ENCODE results near the gene CTNNA1.
"Not testable (repeated sequence)": the region's sequence is repeated elsewhere in the genome, so short reads cannot be mapped to it uniquely, and the experiment has no call there.

Gene CTNNA1

DNA sequence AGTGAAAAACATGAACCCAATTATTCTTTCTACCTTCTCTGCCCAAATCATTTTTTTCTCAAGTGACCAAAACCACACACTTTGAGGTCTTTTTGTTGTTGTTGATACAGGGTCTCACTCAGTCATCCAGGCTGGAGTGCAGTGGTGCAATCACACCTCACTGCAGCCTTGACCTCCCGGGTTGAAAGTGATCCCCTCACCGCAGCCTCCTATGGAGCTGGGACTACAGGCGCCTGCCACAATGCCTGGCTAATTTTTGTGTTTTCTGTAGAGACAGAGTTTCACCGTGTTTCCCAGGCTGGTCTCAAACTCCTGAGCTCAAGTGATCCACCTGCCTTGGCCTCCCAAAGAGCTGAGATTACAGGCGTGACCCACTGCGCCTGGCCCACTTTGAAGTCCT lies 8.4 kb downstream of the CTNNA1 start:
- FAIRE-seq: not testable (repeated sequence)

DNA sequence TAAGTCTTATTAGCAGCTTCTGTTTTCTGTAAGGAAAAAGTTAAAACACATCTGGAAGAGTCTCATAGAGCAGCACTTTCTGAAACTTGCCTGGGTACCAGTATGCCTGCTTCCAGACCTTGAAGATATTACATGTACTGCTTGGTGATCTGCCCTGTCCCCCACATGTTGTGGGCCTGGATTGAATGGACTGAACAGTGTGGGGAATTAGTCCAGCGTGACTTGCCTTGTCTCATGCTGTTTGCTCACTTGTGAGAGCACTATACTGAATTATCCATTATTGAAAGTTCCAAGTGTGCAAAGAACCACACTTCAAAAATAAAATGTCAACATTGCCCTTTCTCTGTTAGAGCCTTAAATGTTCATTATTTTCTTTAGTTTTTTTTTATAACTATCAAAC lies 8.9 kb downstream of the CTNNA1 start:
- no peak for FAIRE-seq

DNA sequence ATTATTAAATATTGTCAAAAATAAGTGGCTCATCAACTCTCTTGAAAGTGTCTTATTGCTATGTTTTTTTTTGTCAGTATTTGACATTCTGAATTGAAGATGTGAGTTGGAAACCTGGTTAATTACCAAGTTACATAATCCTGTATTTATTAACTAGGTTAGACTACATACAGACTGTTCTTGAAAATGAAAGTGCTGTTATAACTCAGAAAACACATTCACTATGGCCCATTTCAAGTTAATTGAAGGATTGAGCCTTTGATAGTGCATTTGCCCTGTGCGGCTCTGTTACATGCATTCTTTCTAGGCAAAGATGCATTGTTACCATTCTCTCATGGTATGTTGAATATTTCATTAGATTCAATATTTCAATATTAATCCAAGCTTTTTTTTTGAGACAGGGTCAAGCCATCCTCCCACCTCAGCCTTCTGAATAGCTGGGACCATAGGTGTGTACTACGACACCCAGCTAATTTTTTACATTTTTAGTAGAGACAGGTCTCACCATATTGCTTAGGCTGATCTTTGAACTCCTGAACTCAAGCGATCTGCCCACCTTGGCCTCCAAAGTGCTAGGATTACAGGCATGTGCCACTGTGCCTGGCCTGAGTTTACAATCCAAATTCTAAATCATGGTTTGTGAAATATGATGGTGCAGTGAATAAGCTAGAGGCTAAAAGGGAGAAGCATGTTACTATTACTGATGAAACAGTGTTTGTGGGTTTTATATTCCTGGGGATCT lies 10.0 kb downstream of the CTNNA1 start:
- peak; percentile 45 for FAIRE-seq

DNA sequence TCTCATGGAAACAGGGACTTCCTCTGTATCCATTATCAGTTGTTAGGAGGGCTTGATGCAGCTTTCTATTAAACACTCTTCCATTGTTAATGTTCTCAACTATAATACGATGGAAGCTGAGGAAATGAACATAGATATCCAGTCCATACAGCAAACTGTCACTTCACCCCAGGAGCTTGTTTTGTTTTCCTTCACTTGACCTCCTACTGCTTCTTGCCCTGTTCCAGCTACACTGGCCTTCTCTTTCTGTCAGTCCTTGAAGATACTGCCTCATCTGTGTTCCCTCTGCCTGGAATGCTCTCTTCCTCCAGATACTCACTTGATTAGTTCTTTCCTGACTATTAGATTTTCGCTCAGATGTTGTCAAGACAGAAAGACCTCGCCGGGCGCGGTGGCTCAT lies 17.1 kb downstream of the CTNNA1 start:
- FAIRE-seq: no peak

DNA sequence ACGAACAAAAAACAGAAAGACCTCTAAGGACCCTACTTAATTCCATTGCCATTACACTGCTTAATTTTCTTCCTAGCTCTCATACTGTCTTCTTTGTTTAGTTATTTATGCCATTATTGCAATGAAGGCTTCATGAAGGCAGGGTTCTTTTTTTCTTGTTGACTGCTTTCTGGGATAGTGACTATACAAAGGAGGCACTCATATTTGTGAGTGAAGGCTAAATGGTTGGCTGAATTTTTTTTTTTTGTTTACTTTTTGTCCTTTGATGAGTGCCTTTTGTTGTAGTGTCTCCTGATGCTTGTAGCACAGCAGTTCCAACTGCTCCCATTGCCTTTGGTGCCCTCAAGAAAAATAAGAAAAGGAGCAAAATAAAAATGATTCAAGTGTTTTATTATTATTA lies 17.8 kb downstream of the CTNNA1 start:
- no peak for FAIRE-seq

DNA sequence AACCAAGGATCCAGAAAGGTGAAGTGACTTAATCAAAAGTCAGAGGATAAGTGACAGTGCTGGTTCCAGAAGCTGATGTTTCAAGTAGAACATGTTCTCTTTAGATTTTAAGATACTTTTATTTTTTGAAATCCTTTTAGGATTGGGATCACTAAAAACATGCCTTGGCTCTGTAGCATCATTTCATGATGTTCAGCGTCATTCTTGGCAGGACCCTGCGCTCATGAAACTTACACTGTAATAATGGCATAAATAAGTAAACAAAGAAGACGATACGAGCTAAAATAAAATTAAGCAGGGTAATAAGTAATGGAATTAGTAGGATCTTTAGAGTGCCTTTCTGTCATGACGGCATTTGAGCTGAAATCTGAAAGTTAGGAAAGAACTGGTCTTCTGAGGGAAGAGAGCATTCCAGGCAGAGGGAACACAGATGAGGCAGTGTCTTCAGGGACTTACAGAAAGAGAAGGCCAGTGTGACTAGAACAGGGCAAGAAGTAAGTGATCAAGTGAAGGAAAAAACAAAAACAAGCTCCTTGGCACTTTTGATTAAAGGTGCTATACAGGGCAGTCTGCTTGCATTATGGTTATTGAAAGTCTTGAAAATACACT lies 19.9 kb downstream of the CTNNA1 start:
- no peak for FAIRE-seq

DNA sequence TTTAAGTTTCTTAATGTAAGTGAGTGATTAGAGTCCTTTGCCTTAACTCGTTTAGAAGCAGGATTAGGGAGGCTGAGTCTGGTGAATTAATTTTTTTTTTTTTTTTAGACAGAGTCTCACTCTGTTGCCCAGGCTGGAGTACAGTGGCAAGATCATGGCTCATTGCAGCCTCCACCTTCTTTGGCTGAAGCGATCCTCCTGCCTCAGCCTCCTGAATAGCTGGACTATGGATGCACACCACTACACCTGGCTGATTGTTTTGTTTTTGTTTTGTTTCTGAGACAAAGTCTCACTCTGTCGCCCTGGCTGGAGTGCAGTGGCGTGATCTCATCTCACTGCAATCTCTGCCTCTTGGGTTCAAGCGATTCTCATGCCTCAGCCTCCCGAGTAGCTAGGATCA lies 20.4 kb downstream of the CTNNA1 start:
- FAIRE-seq: not testable (repeated sequence)

DNA sequence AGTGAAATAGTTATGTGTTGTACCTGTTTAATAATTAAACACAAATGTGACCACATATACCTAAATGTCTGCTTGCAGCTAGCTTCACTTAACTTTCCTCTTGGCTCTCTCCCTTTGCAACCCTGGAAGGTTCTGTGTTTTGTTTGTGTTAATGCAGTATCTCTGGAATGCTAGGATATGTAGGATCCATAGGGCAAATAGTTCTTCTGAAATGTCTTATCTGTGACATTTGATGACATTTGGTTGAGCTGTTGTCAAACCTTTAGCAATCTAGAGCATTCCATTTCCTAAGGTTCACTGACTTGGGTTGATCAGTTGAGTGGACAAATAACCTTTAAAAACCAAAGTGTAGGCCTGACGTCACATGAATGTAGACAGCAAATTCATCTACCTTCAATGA lies 21.8 kb downstream of the CTNNA1 start:
- FAIRE-seq: no peak

DNA sequence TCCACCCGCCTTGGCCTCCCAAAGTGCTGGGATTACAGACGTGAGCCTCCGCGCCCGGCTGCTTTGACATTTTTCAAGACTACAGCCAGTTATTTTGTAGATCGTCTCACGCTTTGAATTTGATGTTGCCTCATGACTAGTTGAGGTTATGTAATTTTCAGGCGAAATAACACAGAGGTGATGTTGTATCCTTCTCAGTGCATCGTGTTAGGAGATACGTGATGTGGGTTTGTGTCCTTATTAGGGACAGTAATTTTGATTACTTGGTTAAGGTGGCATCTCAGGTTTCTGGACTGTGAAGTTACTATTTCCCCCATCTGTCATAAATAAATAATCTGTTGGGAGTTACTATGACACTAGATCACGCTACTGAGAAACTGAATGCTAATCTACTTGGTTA lies 25.0 kb downstream of the CTNNA1 start:
- no peak for FAIRE-seq

DNA sequence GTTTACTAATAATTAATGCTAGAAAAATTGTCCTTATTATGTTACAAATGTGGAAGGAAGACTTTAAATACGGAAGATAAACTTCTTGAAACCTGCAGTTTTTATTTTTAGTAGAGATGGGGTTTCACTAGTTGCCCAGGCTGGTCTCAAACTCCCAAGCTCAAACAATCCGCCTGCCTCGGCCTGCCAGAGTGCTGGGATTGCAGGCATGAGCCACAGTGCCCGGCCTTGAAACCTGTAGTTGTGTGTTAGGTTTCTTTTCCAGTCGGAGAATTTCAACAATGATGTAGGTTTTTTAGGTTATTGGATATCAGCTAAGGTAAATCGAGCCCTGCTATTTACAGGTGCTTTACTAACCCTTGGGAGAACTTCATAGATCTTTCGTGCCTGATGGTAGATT lies 30.8 kb downstream of the CTNNA1 start:
- FAIRE-seq: no peak

DNA sequence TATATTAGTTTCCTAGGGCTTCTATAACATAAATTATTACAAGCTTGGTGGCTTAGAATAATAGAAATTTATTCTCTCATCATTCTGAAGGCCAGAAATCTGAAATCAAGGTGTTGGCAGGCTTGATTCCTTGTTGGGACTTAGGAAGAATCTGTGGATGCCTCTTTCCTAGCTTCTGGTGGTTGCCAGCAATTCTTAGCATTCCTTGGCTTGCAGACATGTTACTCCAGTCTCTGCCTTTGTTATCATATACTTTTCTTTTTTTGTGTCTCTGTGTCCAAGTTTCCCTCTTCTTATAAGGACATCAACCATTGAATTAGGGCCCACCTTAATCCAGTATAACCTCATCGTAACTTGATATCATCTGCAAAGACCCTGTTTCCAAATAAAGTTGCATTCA lies 31.4 kb downstream of the CTNNA1 start:
- no peak for FAIRE-seq

DNA sequence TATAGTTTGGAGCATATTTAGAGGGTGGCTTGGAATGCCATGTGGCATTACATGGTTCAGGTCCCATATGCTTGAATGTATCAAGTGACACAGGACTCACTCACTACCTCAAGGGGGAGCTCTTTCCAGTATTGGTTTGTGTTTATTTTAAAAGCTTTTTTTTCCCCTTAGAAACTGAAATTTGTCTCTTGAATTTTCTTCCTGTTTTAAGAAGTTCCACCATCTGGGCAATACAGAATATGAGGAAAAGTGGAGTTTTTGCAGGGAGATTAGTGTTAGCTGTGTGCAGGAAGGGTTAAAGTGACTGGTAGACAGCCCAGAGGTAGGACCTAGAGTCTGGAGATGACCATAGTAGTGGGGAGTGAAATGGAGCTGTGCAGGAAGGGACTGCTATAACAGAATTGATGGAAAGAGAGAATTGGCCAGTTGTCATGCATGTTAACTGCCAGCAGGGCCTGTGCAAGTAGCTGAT lies 36.6 kb downstream of the CTNNA1 start:
- FAIRE-seq: no peak

DNA sequence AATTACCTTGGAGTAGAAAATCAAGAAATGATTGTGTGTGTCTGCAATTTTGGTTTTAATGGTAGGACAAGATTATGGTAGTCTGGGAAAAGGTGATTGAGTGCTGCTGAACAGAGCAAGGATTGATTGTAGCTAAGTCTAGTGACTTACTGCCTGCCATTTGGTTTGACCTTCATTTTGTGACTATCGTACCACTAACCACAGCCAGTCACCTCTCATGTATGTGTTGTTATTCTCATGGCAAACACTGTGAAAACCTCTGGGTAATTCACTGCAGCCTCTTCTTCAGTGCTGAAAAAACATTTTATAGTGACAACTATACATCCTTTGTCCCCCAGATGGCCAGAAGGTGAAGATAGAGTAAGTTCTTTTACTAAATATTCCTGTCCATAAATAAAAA lies 37.5 kb downstream of the CTNNA1 start:
- FAIRE-seq: no peak

DNA sequence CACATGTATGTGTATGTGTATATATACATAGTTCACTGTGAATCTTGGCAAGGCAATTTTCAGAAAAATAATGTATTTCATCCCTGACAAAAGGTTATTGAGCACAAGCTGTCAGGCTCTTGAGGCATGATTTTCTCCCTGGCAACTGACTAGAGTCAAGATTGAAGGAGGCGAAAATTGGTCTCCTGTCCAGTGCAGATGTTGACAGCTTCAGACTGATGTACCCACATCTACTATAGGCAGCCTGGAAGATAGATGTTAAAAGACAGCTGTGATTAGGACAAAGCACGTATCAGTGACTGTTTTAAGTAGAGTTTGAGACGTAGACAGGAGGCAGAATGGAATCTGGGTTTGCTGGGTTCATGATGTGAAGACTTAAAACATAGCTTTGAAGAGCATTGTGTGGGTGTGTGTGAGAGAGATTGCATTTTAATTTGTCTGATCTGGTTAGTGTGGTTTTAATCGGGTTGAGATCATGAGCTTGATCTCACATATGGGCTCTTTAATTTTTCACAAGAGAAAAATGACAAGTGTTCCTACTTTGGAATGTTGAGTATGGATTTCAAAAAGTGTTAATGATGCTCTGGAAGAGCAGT lies 39.1 kb downstream of the CTNNA1 start:
- FAIRE-seq: peak; percentile 80

DNA sequence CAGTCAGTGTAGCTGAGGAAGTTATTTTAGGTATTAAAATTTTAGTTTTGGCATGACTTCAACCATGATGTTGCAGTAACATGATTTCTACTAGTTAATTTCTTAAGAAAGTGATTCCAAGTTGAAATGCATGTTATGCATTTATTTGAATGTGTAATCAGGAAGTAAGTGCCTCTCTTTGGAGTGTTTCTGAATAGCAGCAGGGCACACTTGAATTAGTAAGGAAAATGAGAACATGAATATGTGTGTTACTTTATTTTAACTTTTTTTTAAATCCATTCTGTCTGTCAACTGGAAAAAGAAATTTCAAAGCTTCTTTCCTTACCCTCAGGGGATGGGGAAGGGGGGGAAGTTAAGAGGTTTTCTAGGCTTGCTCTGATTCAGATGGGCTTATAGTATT lies 40.4 kb downstream of the CTNNA1 start:
- FAIRE-seq: peak; percentile 60

DNA sequence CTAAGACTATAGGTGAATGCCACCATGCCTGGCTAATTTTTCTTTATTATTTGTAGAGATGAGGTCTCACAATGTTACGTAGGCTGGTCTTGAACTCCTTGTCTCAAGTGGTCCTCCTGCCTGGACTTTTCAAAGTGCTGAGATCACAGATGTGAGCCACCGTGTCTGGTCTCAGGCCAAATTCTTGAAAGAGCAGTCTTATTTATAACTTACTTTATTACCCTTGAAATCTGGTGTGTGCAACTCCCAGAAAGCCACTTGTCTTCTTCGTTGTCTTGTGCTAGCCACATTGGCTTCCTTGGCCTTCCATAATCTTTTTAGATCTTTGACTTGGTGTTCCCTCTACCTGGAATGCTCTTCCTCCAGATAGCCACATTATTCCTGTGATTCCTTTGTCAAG lies 50.1 kb downstream of the CTNNA1 start:
- no peak for FAIRE-seq

DNA sequence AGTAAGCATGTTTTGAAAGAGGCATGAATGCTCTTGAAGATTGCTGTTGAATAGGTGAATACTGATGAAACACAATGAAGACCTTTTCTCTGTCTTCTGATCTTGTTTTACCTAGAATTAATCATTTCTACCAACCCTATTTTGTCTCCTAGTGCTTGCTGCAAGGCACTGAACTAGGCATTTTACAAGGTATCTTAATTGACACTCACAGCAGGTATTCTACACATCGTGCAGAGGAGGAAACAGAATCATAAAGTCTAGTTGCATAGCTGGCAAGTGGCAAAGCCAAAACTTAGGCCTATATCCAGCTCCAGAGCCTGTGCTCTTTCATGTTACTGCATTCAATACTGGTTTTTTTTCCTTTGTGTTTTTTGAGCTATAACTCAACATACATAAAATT lies 50.7 kb downstream of the CTNNA1 start:
- no peak for FAIRE-seq

DNA sequence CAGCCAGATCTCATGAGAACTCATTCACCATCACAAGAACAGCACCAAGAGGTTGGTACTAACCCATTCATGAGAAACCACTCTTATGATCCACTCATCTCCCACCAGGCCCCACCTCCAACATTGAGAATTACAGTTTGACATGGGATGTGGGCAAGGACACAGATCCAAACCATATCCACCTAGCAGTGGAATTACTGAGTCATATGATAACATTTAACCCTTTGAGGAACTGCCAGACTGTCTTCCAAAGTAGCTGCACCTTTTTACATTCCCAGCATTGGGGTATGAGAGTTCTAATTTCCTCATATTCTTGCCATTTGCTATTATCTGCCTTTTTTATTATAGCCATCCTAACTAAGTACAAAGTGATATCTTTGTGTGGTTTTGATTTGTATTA lies 51.9 kb downstream of the CTNNA1 start:
- no peak for FAIRE-seq

DNA sequence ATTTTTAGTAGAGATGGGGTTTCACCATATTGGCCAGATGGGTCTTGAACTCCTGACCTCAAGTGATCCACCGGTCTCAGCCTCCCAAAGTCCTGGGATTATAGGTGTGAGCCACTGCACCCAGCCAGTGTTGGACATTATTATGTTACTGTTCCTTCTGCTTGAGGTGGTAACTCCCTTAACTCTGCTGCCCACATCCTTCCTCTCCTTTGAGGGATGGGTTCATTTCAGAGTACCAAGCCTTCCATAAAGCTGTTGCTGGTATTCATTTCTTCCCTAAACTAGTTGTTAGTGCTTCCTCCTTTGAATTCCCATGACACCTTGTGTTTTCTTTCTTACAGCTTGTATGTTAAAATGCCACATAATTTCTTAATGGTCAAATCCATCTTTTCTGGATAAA lies 54.0 kb downstream of the CTNNA1 start:
- FAIRE-seq: no peak

DNA sequence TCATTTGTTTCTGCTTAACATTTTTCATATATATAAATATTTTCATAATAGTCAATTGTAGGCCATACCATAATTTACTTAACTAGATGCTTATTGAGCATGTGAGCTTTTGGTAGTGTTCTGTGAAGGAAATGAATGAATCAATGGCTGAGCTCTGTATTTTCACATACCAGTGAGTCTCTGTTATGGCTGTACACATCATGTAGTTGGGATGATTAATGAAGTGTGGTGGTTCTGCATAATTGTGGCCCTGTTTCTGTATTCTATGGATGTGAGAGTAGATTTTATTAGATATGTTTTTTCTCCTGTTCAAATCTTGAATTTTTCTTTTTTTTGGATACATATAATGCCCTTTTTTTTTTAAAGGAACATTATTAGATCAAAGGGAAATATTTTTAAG lies 56.2 kb downstream of the CTNNA1 start:
- peak; percentile 85 for FAIRE-seq

DNA sequence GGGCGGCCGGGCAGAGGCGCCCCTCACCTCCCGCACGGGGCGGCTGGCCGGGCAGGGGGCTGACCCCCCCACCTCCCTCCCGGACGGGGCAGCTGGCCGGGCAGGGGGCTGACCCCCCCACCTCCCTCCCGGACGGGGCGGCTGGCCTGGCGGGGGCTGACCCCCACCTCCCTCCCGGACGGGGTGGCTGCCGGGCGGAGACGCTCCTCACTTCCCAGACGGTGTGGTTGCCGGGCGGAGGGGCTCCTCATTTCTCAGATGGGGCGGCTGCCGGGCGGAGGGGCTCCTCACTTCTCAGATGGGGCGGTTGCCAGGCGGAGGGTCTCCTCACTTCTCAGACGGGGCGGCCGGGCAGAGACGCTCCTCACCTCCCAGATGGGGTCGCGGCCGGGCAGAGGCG lies 57.6 kb downstream of the CTNNA1 start:
- FAIRE-seq: not testable (repeated sequence)

DNA sequence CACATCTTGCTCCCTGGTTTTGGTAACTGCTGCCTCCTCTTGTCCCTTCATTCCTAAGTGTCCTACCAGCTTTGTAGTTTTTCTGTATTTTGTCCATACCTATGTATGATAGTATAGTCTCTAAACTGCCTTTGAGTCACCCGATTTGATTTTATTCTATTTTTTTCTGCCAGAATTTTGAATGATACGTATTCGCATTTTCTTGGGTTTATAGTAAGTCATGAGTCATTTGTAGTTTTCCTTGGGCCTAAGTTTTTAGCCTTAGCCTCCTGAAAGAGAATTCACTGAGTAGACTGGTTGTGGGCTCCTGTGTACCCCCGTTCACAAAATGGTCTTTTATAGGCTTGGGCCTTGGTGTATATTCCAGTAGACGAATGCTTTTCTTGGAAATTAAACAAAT lies 62.3 kb downstream of the CTNNA1 start:
- FAIRE-seq: no peak

DNA sequence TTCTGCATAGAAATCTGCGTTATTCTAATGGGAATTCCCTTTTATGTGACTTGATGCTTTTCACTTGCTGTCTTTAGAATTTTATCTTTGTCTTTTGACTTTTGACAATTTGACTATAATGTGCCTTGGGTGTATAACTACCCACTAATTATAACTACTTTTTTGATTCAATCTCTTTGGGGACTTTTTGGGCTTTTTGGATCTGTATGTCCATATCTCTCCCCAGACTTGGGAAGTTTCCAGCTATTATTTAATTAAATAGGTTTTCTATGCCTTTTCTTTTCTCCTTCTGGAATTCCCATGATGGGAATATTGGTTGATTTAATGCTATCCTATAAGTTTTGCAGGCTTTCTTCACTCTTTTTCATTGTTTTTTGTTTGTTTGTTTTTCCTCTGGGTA lies 64.0 kb downstream of the CTNNA1 start:
- FAIRE-seq: no peak

DNA sequence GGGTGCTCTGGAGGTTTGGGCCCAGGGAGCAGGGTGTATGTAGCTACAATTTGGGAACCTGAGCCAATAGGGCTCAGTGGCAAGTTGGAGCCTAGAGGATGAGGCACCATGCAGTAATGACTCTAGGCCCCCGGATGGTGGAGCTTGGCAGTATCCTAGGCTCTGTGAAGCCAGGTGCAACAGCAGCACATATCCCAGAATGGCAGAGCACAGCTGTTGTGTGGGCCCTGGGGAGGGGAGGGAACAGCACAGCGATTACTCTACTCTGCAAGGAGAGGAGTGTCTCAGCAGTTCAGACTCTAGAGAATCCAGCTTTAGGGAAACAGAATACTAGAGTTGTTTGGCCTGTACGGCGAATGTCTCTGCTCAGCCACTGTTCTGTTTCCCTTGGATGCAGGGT lies 65.9 kb downstream of the CTNNA1 start:
- no peak for FAIRE-seq

DNA sequence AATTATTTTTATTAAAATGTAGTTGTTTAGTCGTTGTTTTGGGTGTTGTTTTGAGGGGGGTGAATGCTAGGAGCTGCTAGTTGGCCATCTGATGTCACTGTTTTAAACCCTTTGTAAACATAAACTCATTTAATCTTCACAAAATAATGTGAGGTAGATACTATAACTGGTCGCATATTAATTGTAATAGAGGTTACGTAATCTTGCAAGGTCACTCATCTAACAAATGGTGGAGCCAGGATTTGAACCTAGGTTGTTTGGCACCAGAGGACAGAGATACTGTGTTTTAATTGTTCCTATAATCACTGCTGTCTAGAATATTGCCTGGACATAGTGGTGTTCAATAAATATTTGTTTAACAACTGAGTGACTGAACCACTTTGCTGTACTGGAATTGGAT lies 67.5 kb downstream of the CTNNA1 start:
- FAIRE-seq: no peak
